ENCODE data around the gene ZNF92.
"Not testable (repeated sequence)": the region's sequence is repeated elsewhere in the genome, so short reads cannot be mapped to it uniquely, and the experiment has no call there.

The ZNF92 gene

GRCh38 chr7:65381742-65382141 is 8.1 kb downstream of the ZNF92 start:
- Histone ChIP-seq H3K4me3 (ENCODE audit: insufficient read depth, low read depth, low read length, poor library complexity, severe bottlenecking) (no peak overlapping the region), H3K9me3 (ENCODE audit: control insufficient read depth, low read length) (no peaks in the 10 kb centered on the region), H3K4me1 (ENCODE audit: control insufficient read depth, insufficient read depth, low read length, poor library complexity, severe bottlenecking) (peaks cover 5% of the 10 kb centered on the region), H3K27me3 (replicated peaks; ENCODE audit: control insufficient read depth, insufficient read depth, low read length, poor library complexity, severe bottlenecking) (no peaks in the 10 kb centered on the region), H3K36me3 (ENCODE audit: control insufficient read depth, insufficient read depth, low read length) (no peaks in the 10 kb centered on the region), H3K27ac (ENCODE audit: insufficient read depth, low read length, poor library complexity, severe bottlenecking) (no peak overlapping the region)
- no peak for DNase-seq

DNA sequence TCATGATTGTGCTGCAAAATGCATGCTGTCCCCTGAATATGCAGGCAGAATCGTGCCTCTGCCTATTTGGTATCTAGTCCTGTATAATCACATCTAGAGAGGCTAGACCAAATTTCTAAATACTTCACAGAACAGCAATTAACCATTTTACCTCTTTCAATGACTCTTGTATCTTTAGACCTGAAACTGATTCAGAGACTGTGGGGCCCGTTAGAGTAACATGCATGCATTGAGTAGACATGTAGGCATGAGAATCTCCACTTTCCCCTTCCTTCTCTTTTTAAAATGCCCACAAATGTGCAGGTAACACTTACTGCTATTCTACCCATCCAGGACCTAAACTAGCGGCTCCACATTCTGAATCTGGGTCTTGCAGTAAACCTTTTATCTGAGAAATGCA is 8.8 kb downstream of the ZNF92 start:
- no peak overlapping the region for H3K27ac ChIP-seq (ENCODE audit: insufficient read depth, low read length, poor library complexity, severe bottlenecking)
- no peak overlapping the region for H3K4me3 ChIP-seq (ENCODE audit: insufficient read depth, low read depth, low read length, poor library complexity, severe bottlenecking)
- H3K36me3 ChIP-seq (ENCODE audit: control insufficient read depth, insufficient read depth, low read length), result no peaks in the 10 kb centered on the region
- no peaks in the 10 kb centered on the region for H3K27me3 ChIP-seq (replicated peaks; ENCODE audit: control insufficient read depth, insufficient read depth, low read length, poor library complexity, severe bottlenecking)
- H3K9me3 ChIP-seq (ENCODE audit: control insufficient read depth, low read length), result no peaks in the 10 kb centered on the region
- no peak for DNase-seq
- peaks cover 5% of the 10 kb centered on the region for H3K4me1 ChIP-seq (ENCODE audit: control insufficient read depth, insufficient read depth, low read length, poor library complexity, severe bottlenecking)

GRCh38 chr7:65387891-65388290 is 14.2 kb downstream of the ZNF92 start:
- H3K4me1 ChIP-seq (ENCODE audit: control insufficient read depth, insufficient read depth, low read length, poor library complexity, severe bottlenecking), result no peaks in the 10 kb centered on the region
- peaks cover 28% of the 10 kb centered on the region for H3K36me3 ChIP-seq (ENCODE audit: control insufficient read depth, insufficient read depth, low read length)
- H3K27ac ChIP-seq (ENCODE audit: insufficient read depth, low read length, poor library complexity, severe bottlenecking), result no peak overlapping the region
- no peak for DNase-seq
- H3K4me3 ChIP-seq (ENCODE audit: insufficient read depth, low read depth, low read length, poor library complexity, severe bottlenecking), result no peak overlapping the region
- H3K9me3 ChIP-seq (ENCODE audit: control insufficient read depth, low read length), result no peaks in the 10 kb centered on the region
- H3K27me3 ChIP-seq (replicated peaks; ENCODE audit: control insufficient read depth, insufficient read depth, low read length, poor library complexity, severe bottlenecking), result no peaks in the 10 kb centered on the region

- H3K9me3 ChIP-seq (ENCODE audit: control insufficient read depth, low read length), result no peaks in the 10 kb centered on the region
- H3K4me1 ChIP-seq (ENCODE audit: control insufficient read depth, insufficient read depth, low read length, poor library complexity, severe bottlenecking), result peaks cover 6% of the 10 kb centered on the region
- H3K27ac ChIP-seq (ENCODE audit: insufficient read depth, low read length, poor library complexity, severe bottlenecking), result no peak overlapping the region
- no peak overlapping the region for H3K4me3 ChIP-seq (ENCODE audit: insufficient read depth, low read depth, low read length, poor library complexity, severe bottlenecking)
- peaks cover 38% of the 10 kb centered on the region for H3K36me3 ChIP-seq (ENCODE audit: control insufficient read depth, insufficient read depth, low read length)
- no peak for DNase-seq
- no peaks in the 10 kb centered on the region for H3K27me3 ChIP-seq (replicated peaks; ENCODE audit: control insufficient read depth, insufficient read depth, low read length, poor library complexity, severe bottlenecking)
Observed at GRCh38 chr7:65390588-65390987, 16.9 kb downstream of the ZNF92 start.

- H3K27me3 ChIP-seq (replicated peaks; ENCODE audit: control insufficient read depth, insufficient read depth, low read length, poor library complexity, severe bottlenecking), result no peaks in the 10 kb centered on the region
- peaks cover 37% of the 10 kb centered on the region for H3K36me3 ChIP-seq (ENCODE audit: control insufficient read depth, insufficient read depth, low read length)
- peaks cover 10% of the 10 kb centered on the region for H3K9me3 ChIP-seq (ENCODE audit: control insufficient read depth, low read length)
- DNase-seq, result no peak
- peaks cover 6% of the 10 kb centered on the region for H3K4me1 ChIP-seq (ENCODE audit: control insufficient read depth, insufficient read depth, low read length, poor library complexity, severe bottlenecking)
- H3K4me3 ChIP-seq (ENCODE audit: insufficient read depth, low read depth, low read length, poor library complexity, severe bottlenecking), result no peak overlapping the region
- no peak overlapping the region for H3K27ac ChIP-seq (ENCODE audit: insufficient read depth, low read length, poor library complexity, severe bottlenecking)
Observed at GRCh38 chr7:65397730-65398142, 24.1 kb downstream of the ZNF92 start.

GRCh38 chr7:65398671-65399070 is 25.0 kb downstream of the ZNF92 start:
- peaks cover 10% of the 10 kb centered on the region for H3K9me3 ChIP-seq (ENCODE audit: control insufficient read depth, low read length)
- H3K27ac ChIP-seq (ENCODE audit: insufficient read depth, low read length, poor library complexity, severe bottlenecking), result not testable (repeated sequence)

DNA sequence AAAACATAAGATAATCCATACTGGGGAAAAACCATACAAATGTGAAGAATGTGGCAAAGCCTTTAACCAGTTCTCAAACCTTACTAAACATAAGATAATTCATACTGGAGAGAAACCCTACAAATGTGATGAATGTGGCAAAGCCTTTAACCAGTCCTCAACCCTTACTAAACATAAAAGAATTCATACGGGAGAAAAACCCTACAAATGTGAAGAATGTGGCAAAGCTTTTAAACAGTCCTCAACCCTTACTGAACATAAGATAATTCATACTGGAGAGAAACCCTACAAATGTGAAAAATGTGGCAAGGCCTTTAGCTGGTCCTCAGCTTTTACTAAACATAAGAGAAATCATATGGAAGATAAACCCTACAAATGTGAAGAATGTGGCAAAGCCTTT is 25.4 kb downstream of the ZNF92 start:
- DNase-seq, result not testable (repeated sequence)
- peaks cover 33% of the 10 kb centered on the region for H3K36me3 ChIP-seq (ENCODE audit: control insufficient read depth, insufficient read depth, low read length)

More at GRCh38 chr7:65398671-65399070, 25.0 kb downstream of the ZNF92 start:
- peaks cover 33% of the 10 kb centered on the region for H3K36me3 ChIP-seq (ENCODE audit: control insufficient read depth, insufficient read depth, low read length)
- not testable (repeated sequence) for DNase-seq; H3K4me1 ChIP-seq (ENCODE audit: control insufficient read depth, insufficient read depth, low read length, poor library complexity, severe bottlenecking); H3K4me3 ChIP-seq (ENCODE audit: insufficient read depth, low read depth, low read length, poor library complexity, severe bottlenecking); H3K27me3 ChIP-seq (replicated peaks; ENCODE audit: control insufficient read depth, insufficient read depth, low read length, poor library complexity, severe bottlenecking)

GRCh38 chr7:65404020-65404419 is 30.4 kb downstream of the ZNF92 start:
- no peak overlapping the region for H3K27ac ChIP-seq (ENCODE audit: insufficient read depth, low read length, poor library complexity, severe bottlenecking)
- no peaks in the 10 kb centered on the region for H3K4me1 ChIP-seq (ENCODE audit: control insufficient read depth, insufficient read depth, low read length, poor library complexity, severe bottlenecking)
- H3K27me3 ChIP-seq (replicated peaks; ENCODE audit: control insufficient read depth, insufficient read depth, low read length, poor library complexity, severe bottlenecking), result no peaks in the 10 kb centered on the region
- DNase-seq, result no peak
- H3K36me3 ChIP-seq (ENCODE audit: control insufficient read depth, insufficient read depth, low read length), result peaks cover 6% of the 10 kb centered on the region
- H3K4me3 ChIP-seq (ENCODE audit: insufficient read depth, low read depth, low read length, poor library complexity, severe bottlenecking), result no peak overlapping the region
- H3K9me3 ChIP-seq (ENCODE audit: control insufficient read depth, low read length), result peaks cover 23% of the 10 kb centered on the region

More for the DNA sequence above, 25.4 kb downstream of the ZNF92 start:
- H3K4me3 ChIP-seq (ENCODE audit: insufficient read depth, low read depth, low read length, poor library complexity, severe bottlenecking); H3K27ac ChIP-seq (ENCODE audit: insufficient read depth, low read length, poor library complexity, severe bottlenecking); H3K4me1 ChIP-seq (ENCODE audit: control insufficient read depth, insufficient read depth, low read length, poor library complexity, severe bottlenecking); H3K27me3 ChIP-seq (replicated peaks; ENCODE audit: control insufficient read depth, insufficient read depth, low read length, poor library complexity, severe bottlenecking): not testable (repeated sequence)
- H3K9me3 ChIP-seq (ENCODE audit: control insufficient read depth, low read length), result peaks cover 13% of the 10 kb centered on the region

- DNase-seq; H3K27ac ChIP-seq (ENCODE audit: insufficient read depth, low read length, poor library complexity, severe bottlenecking); H3K36me3 ChIP-seq (ENCODE audit: control insufficient read depth, insufficient read depth, low read length); H3K4me1 ChIP-seq (ENCODE audit: control insufficient read depth, insufficient read depth, low read length, poor library complexity, severe bottlenecking); H3K4me3 ChIP-seq (ENCODE audit: insufficient read depth, low read depth, low read length, poor library complexity, severe bottlenecking); H3K27me3 ChIP-seq (replicated peaks; ENCODE audit: control insufficient read depth, insufficient read depth, low read length, poor library complexity, severe bottlenecking): not testable (repeated sequence)
- peaks cover 21% of the 10 kb centered on the region for H3K9me3 ChIP-seq (ENCODE audit: control insufficient read depth, low read length)
Observed at GRCh38 chr7:65406706-65407105, 33.1 kb downstream of the ZNF92 start.

- H3K27ac ChIP-seq (ENCODE audit: insufficient read depth, low read length, poor library complexity, severe bottlenecking), result no peak overlapping the region
Observed at GRCh38 chr7:65409363-65409762, 35.7 kb downstream of the ZNF92 start.

DNA sequence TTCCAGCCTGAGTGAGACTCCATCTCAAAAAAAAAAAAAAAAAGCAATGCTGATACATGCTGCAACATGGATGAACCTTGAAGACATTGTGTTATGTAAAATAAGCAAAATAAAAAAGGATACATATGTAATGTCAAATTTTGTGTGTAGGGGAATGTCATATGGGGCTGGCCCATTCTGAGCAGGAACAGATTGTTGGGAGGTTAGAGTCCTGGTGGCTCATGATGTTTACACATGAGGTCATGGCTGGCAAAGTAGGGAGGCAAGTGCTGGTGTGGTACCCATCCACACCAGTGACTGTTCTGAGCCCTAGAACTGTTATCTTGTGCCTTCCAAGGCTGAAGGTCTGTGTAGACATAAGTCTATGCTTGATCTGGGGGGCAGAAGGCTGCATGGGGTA is 37.6 kb downstream of the ZNF92 start:
- Histone ChIP-seq H3K4me1 (ENCODE audit: control insufficient read depth, insufficient read depth, low read length, poor library complexity, severe bottlenecking) (no peaks in the 10 kb centered on the region), H3K9me3 (ENCODE audit: control insufficient read depth, low read length) (no peaks in the 10 kb centered on the region), H3K27me3 (replicated peaks; ENCODE audit: control insufficient read depth, insufficient read depth, low read length, poor library complexity, severe bottlenecking) (no peaks in the 10 kb centered on the region), H3K4me3 (ENCODE audit: insufficient read depth, low read depth, low read length, poor library complexity, severe bottlenecking) (no peak overlapping the region), H3K27ac (ENCODE audit: insufficient read depth, low read length, poor library complexity, severe bottlenecking) (no peak overlapping the region), H3K36me3 (ENCODE audit: control insufficient read depth, insufficient read depth, low read length) (no peaks in the 10 kb centered on the region)
- DNase-seq, result no peak

More at GRCh38 chr7:65409363-65409762, 35.7 kb downstream of the ZNF92 start:
- Histone ChIP-seq H3K4me3 (ENCODE audit: insufficient read depth, low read depth, low read length, poor library complexity, severe bottlenecking) (no peak overlapping the region), H3K27me3 (replicated peaks; ENCODE audit: control insufficient read depth, insufficient read depth, low read length, poor library complexity, severe bottlenecking) (no peaks in the 10 kb centered on the region), H3K36me3 (ENCODE audit: control insufficient read depth, insufficient read depth, low read length) (no peaks in the 10 kb centered on the region), H3K9me3 (ENCODE audit: control insufficient read depth, low read length) (peaks cover 12% of the 10 kb centered on the region), H3K4me1 (ENCODE audit: control insufficient read depth, insufficient read depth, low read length, poor library complexity, severe bottlenecking) (no peaks in the 10 kb centered on the region)
- no peak for DNase-seq
